Liver (tissue), 3 donors: ENCODE measurements around the gene SPATS2L.

Experiments
- CTCF ChIP-seq: fragments of 150-350 bp; IDR thresholded peaks from 2 replicates; pipeline ENCODE4 v1.5.1; 2017; ENCODE audit warnings: improper control_type of control experiment, low read depth, low read length; ENCODE audit not compliant: missing input control
- JUND ChIP-seq, 2 donors: IDR thresholded peaks; 2 replicates each; pipeline ENCODE4 v1.6.1; 2016; ENCODE audit warnings: antibody characterized with exemption in 2 of 2
- MAX ChIP-seq: IDR thresholded peaks from 2 replicates; pipeline ENCODE4 v1.6.1; 2016; ENCODE audit warnings: antibody characterized with exemption
- NR2F2 ChIP-seq: IDR thresholded peaks from 2 replicates; pipeline ENCODE4 v1.6.1; 2016; ENCODE audit warnings: antibody characterized with exemption
- TAF1 ChIP-seq: conservative IDR thresholded peaks from 2 replicates; pipeline ENCODE4 v1.6.1; 2016; ENCODE audit warnings: antibody characterized with exemption, mild to moderate bottlenecking
- donor health status: healthy.
- donor health status: healthy.

- TF ChIP-seq CTCF (no peak), TAF1 (no peak), JUND (IDR thresholded peaks at IDR 0.05) (no peak), MAX (no peak), NR2F2 (no peak)
Measured at GRCh38 chr2:200373231-200373630, 66.7 kb downstream of the SPATS2L start.
